Hair follicular keratinocyte (primary cell): ENCODE measurements around the gene RNF6. TPM values are rescaled to one million over a fixed set of nuclear protein-coding genes. Genes with fewer than 3 reads are reported as not detected.

Experiments used
- total RNA-seq: library from RNA; depleted of rRNA; stranded (reverse); fragments of >200 nt; gene quantifications from 2 replicates; pipeline ENCODE4 v1.2.3, GENCODE V29; 2015

RNF6 gene
- 28.8 and 33.0 TPM in 2 replicates for total RNA-seq

DNA sequence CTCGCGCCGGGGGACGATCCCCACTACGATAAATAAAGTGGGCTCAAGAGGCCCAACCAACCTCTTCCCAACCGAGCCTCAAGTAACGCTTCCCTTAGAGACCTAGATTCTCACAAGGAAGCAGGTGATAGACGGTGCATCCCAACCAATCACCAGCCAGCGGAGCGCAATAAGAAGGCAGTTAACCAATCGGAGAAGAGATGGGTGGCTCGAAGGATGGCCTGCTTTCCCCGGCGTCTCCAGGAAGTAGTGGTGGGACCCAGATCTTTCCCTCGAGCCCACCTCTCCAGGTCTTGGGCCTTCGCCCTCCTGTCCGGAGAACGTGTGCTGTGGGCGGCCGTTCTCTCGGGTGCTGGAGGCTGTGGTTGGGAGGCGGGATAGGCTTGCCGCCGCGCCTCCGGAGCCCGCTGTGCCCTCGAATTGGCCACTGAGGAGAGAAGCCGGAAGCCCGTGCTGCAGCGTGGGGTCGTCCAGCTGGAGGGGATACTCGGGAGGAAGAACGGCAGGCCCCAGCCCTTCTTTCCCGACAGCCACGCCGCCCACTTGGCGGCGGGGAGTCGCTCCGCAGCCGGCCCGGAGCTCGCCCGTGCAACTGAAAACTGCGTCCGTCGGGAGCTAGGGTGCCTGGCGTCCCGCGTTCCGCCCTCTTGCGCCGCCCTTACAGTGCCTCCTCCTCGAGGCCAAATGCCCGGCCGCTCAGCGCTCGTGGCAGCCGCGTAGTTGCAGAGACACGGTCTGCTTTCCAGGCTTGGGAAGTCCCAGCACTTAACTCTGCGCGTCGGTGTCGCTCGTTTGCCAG lies at the start of gene RNF6:
TSS of gene RNF6 (minus strand) at position 594 of the 799 bp plus-strand sequence. CDS start 2,665 bp downstream, outside the sequence.

GRCh38 chr13:26253787-26254582 lies 31.9 kb upstream of the RNF6 start, which contains the start of gene CDK8:
CDK8 (plus strand) TSS chr13:26254129; CDS start chr13:26254642, 513 bp downstream.

Other genes starting within 250 kb of the RNF6 start
- gene SHISA2, start 170.3 kb downstream of the RNF6 start, total RNA-seq: 5.0 and 7.2 TPM in 2 replicates
- 17.1 and 17.7 TPM in 2 replicates for gene CDK8, start 31.8 kb upstream of the RNF6 start, total RNA-seq